Panc1 (cell line): ENCODE measurements around the gene ZNF71. TPM values are rescaled to one million over a fixed set of nuclear protein-coding genes. Genes with fewer than 3 reads are reported as not detected.
A peak's percentile ranks its signal among the peaks of the same experiment; 100 is the strongest.

Source experiments
- ATAC-seq: fragments of 200-7000 bp; cut with Tn5 transposase; 2 replicates; pipeline ENCODE4 v1.9.1; 2020; ENCODE audit warnings: mild to moderate bottlenecking, moderate library complexity
- BruUV-seq: library from RNA; stranded (reverse); fragments of 400-500 nt; replicated peaks from 2 replicates; lab custom pipeline; 2021; lab: Mats Ljungman, UMichigan
- CTCF ChIA-PET: fragments of 300-600 bp; sonication (Branson Sonifier 250); formaldehyde crosslinking; loops from one replicate; lab custom pipeline; 2022; ENCODE audit warnings: antibody characterized with exemption; lab: Charles Lee
- POLR2A ChIA-PET: fragments of 300-600 bp; sonication (Branson Sonifier 250); formaldehyde crosslinking; loops from one replicate; lab custom pipeline; 2022; ENCODE audit warnings: antibody characterized with exemption; lab: Charles Lee
- DNase-seq: peaks from one replicate; pipeline ENCODE4 v3.0.0-alpha.2; 2010; ENCODE audit warnings: low read depth, low spot score
- H3K27ac ChIP-seq: 2 replicates; pipeline ENCODE4 v1.5.1; 2011; ENCODE audit warnings: mild to moderate bottlenecking, low read length, inconsistent platforms
- H3K27me3 ChIP-seq: fragments of 200-500 bp; sonication (Bioruptor generic); 2 replicates; pipeline ENCODE4 v1.6.0; 2014; ENCODE audit warnings: low read length, inconsistent platforms; ENCODE audit not compliant: control insufficient read depth, insufficient read depth
- H3K36me3 ChIP-seq: fragments of 200-500 bp; sonication (Bioruptor generic); 2 replicates; pipeline ENCODE4 v1.5.1; 2014; ENCODE audit warnings: inconsistent platforms, mild to moderate bottlenecking, low read length, moderate library complexity; ENCODE audit not compliant: control insufficient read depth, insufficient read depth
- H3K4me1 ChIP-seq: 2 replicates; pipeline ENCODE4 v1.5.1; 2011; ENCODE audit warnings: inconsistent platforms, mild to moderate bottlenecking, low read length, moderate library complexity; ENCODE audit not compliant: control insufficient read depth, insufficient read depth
- H3K4me3 ChIP-seq, 2 experiments: 2 replicates each; pipeline ENCODE4 v1.5.1; 2011 to 2012; ENCODE audit warnings: low read depth in 2 of 2, low read length in 2 of 2, mild to moderate bottlenecking in 2 of 2, inconsistent platforms in 1 of 2, moderate library complexity in 1 of 2
- H3K9me3 ChIP-seq: fragments of 200-500 bp; sonication (Bioruptor generic); 2 replicates; pipeline ENCODE4 v1.5.1; 2014; ENCODE audit warnings: low read depth, mild to moderate bottlenecking, inconsistent platforms, low read length, moderate library complexity; ENCODE audit not compliant: control insufficient read depth, insufficient read depth
- CTCF ChIP-seq: fragments of 450-650 bp; IDR thresholded peaks from 2 replicates; pipeline ENCODE4 v1.5.1; 2017; ENCODE audit warnings: mild to moderate bottlenecking
- POLR2AphosphoS5 ChIP-seq: IDR thresholded peaks from 2 replicates; pipeline ENCODE4 v1.6.1; 2012; ENCODE audit warnings: mild to moderate bottlenecking, low read depth, low read length, moderate library complexity
- SIN3A ChIP-seq: IDR thresholded peaks from 2 replicates; pipeline ENCODE4 v1.6.1; 2012; ENCODE audit warnings: low read depth, mild to moderate bottlenecking, low read length, moderate library complexity, borderline replicate concordance; ENCODE audit not compliant: insufficient read depth
- TCF7L2 ChIP-seq: IDR thresholded peaks from 2 replicates; pipeline ENCODE4 v1.6.1; 2011; ENCODE audit warnings: mild to moderate bottlenecking, low read depth, low read length, inconsistent platforms
- in situ Hi-C: cut with HindIII; loops from 2 replicates; pipeline ENCODE4 v1.10.0; 2016; ENCODE audit warnings: low sequenced_read_pairs, low pct_unique_long_range_greater_than_20kb
- intact Hi-C: fragments of 100-400 bp; cut with micrococcal nuclease; formaldehyde crosslinking; loops from one replicate; pipeline ENCODE4 v1.10.0; 2022; ENCODE audit not compliant: unreplicated experiment
- total RNA-seq: library from RNA; stranded (reverse); gene quantifications from one replicate; pipeline ENCODE4 v1.2.1, GENCODE V29; 2021; ENCODE audit not compliant: unreplicated experiment
- TF ChIP-seq, protein P1 (sequence below), 2 experiments: IDR thresholded peaks; 2 replicates each; pipeline ENCODE4 v1.6.1; 2011 to 2012; ENCODE audit warnings: low read depth in 2 of 2, control low read depth in 1 of 2, low read length in 1 of 2, mild to moderate bottlenecking in 1 of 2, moderate library complexity in 1 of 2; ENCODE audit not compliant: insufficient read depth in 1 of 2

The ZNF71 gene
- total RNA-seq, 1 experiment from 2014 or later, result 6.3 TPM

DNA sequence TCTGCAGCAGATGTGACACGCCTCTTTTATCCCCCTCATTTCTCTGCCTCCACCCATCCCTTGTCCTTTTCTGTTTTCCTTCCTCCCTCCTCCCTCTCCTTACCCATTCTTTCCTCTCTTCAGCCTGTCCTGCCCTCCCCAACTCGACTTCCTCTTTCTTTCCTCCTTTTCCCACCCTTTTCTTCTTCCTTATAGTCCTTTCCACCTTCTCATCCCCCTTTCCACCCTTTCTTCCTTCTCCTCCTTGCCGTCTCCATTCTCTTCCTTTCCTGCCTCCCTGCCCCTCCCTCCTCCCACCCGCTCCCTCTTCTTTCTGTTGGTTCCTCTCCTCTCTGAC is 688 bp upstream of the ZNF71 start:
- Histone ChIP-seq H3K9me3 (peaks cover 25% of the 10 kb centered on the region), H3K27me3 (no peaks in the 10 kb centered on the region), H3K4me1 (no peaks in the 10 kb centered on the region), H3K36me3 (no peaks in the 10 kb centered on the region), H3K4me3 (peak overlapping the region in 1 of 2 experiments; percentile 88; a peak in 2 of 4 replicates), H3K27ac (no peak overlapping the region)
- no TSS peak for BruUV-seq
- in situ Hi-C loops (no loop called here), intact Hi-C loops (no loop called here)
- DNase-seq (no peak), ATAC-seq (no peak)
- TF ChIP-seq SIN3A (no peak), TCF7L2 (no peak), CTCF (no peak), POLR2AphosphoS5 (no peak)
- TF ChIP-seq, protein P1, sequence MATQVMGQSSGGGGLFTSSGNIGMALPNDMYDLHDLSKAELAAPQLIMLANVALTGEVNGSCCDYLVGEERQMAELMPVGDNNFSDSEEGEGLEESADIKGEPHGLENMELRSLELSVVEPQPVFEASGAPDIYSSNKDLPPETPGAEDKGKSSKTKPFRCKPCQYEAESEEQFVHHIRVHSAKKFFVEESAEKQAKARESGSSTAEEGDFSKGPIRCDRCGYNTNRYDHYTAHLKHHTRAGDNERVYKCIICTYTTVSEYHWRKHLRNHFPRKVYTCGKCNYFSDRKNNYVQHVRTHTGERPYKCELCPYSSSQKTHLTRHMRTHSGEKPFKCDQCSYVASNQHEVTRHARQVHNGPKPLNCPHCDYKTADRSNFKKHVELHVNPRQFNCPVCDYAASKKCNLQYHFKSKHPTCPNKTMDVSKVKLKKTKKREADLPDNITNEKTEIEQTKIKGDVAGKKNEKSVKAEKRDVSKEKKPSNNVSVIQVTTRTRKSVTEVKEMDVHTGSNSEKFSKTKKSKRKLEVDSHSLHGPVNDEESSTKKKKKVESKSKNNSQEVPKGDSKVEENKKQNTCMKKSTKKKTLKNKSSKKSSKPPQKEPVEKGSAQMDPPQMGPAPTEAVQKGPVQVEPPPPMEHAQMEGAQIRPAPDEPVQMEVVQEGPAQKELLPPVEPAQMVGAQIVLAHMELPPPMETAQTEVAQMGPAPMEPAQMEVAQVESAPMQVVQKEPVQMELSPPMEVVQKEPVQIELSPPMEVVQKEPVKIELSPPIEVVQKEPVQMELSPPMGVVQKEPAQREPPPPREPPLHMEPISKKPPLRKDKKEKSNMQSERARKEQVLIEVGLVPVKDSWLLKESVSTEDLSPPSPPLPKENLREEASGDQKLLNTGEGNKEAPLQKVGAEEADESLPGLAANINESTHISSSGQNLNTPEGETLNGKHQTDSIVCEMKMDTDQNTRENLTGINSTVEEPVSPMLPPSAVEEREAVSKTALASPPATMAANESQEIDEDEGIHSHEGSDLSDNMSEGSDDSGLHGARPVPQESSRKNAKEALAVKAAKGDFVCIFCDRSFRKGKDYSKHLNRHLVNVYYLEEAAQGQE (IDR thresholded peaks at IDR 0.05; ENCODE audit: insufficient read depth in 1 of 2, low read depth in 2 of 2, low read length in 1 of 2), result no peak
- CTCF ChIA-PET, result no interaction called here
- POLR2A ChIA-PET, result no interaction called here

GRCh38 chr19:56595548-56595899 is 422 bp downstream of the ZNF71 start:
- TF ChIP-seq POLR2AphosphoS5, result no peak
- no peak for TF ChIP-seq SIN3A
- TF ChIP-seq, protein P1 (IDR thresholded peaks at IDR 0.05; ENCODE audit: insufficient read depth in 1 of 2, low read depth in 2 of 2, low read length in 1 of 2), result no peak
- no peak for TF ChIP-seq CTCF
- no peak for TF ChIP-seq TCF7L2
- no peak for DNase-seq
- Histone ChIP-seq H3K9me3 (peaks cover 27% of the 10 kb centered on the region), H3K27ac (peak overlapping the region; percentile 54), H3K27me3 (no peaks in the 10 kb centered on the region), H3K4me3 (peak overlapping the region; percentile 53 to 88), H3K36me3 (no peaks in the 10 kb centered on the region), H3K4me1 (no peaks in the 10 kb centered on the region)
- BruUV-seq, result no TSS peak
- in situ Hi-C loops, result no loop called here
- ATAC-seq, result peak; percentile 69
- ChIA-PET CTCF (interaction anchor here (0.5 to 0.8 kb wide), 3 partner anchors 11 to 771 kb away, joined by 6 to 9 read pairs (median 7); no protein-coding TSS in a partner anchor), POLR2A (no interaction called here)
- intact Hi-C loops, result no loop called here
